Measurements from ENCODE around the gene GABRR1. TPM values are rescaled to one million over a fixed set of nuclear protein-coding genes. Genes with fewer than 3 reads are reported as not detected.

The GABRR1 gene
- total RNA-seq, 1 donor from 2014 or later = 0.12 TPM

GRCh38 chr6:89257781-89258180 is 40.6 kb upstream of the GABRR1 start:
- no peaks in the 10 kb centered on the region for H3K27me3 Mint-ChIP-seq (ENCODE audit: low read depth)
- DNase-seq (ENCODE audit: low read depth, low spot score) = no peak
- no peaks in the 10 kb centered on the region for H3K4me1 Mint-ChIP-seq
- H3K27ac Mint-ChIP-seq (ENCODE audit: unreplicated experiment) = no peak overlapping the region
- H3K36me3 Mint-ChIP-seq (ENCODE audit: low read depth) = no peaks in the 10 kb centered on the region
- H3K9me3 Mint-ChIP-seq = no peaks in the 10 kb centered on the region
- TF ChIP-seq, protein P1, sequence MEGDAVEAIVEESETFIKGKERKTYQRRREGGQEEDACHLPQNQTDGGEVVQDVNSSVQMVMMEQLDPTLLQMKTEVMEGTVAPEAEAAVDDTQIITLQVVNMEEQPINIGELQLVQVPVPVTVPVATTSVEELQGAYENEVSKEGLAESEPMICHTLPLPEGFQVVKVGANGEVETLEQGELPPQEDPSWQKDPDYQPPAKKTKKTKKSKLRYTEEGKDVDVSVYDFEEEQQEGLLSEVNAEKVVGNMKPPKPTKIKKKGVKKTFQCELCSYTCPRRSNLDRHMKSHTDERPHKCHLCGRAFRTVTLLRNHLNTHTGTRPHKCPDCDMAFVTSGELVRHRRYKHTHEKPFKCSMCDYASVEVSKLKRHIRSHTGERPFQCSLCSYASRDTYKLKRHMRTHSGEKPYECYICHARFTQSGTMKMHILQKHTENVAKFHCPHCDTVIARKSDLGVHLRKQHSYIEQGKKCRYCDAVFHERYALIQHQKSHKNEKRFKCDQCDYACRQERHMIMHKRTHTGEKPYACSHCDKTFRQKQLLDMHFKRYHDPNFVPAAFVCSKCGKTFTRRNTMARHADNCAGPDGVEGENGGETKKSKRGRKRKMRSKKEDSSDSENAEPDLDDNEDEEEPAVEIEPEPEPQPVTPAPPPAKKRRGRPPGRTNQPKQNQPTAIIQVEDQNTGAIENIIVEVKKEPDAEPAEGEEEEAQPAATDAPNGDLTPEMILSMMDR (conservative IDR thresholded peaks at IDR 0.05) = no peak
- H3K4me3 Mint-ChIP-seq = no peak overlapping the region

GRCh38 chr6:89257346-89257745 is 40.2 kb upstream of the GABRR1 start:
- H3K27me3 Mint-ChIP-seq (ENCODE audit: low read depth) = no peaks in the 10 kb centered on the region
- TF ChIP-seq, protein P1 (conservative IDR thresholded peaks at IDR 0.05) = no peak
- H3K36me3 Mint-ChIP-seq (ENCODE audit: low read depth) = no peaks in the 10 kb centered on the region
- H3K9me3 Mint-ChIP-seq = no peaks in the 10 kb centered on the region
- no peak overlapping the region for H3K4me3 Mint-ChIP-seq
- DNase-seq (ENCODE audit: low read depth, low spot score) = no peak
- no peak overlapping the region for H3K27ac Mint-ChIP-seq (ENCODE audit: unreplicated experiment)
- no peaks in the 10 kb centered on the region for H3K4me1 Mint-ChIP-seq

GRCh38 chr6:89255417-89255816 is 38.3 kb upstream of the GABRR1 start:
- Mint-ChIP-seq H3K27ac (ENCODE audit: unreplicated experiment) (peak overlapping the region; percentile 76), H3K4me1 (no peaks in the 10 kb centered on the region), H3K9me3 (no peaks in the 10 kb centered on the region), H3K27me3 (ENCODE audit: low read depth) (no peaks in the 10 kb centered on the region), H3K4me3 (no peak overlapping the region), H3K36me3 (ENCODE audit: low read depth) (no peaks in the 10 kb centered on the region)
- no peak for DNase-seq (ENCODE audit: low read depth, low spot score)
- TF ChIP-seq, protein P1 (conservative IDR thresholded peaks at IDR 0.05) = no peak

- no peak overlapping the region for H3K27ac Mint-ChIP-seq (ENCODE audit: unreplicated experiment)
- no peak for DNase-seq (ENCODE audit: low read depth, low spot score)
- H3K4me1 Mint-ChIP-seq = no peaks in the 10 kb centered on the region
- no peaks in the 10 kb centered on the region for H3K27me3 Mint-ChIP-seq (ENCODE audit: low read depth)
- TF ChIP-seq, protein P1 (conservative IDR thresholded peaks at IDR 0.05) = no peak
- no peaks in the 10 kb centered on the region for H3K36me3 Mint-ChIP-seq (ENCODE audit: low read depth)
- no peaks in the 10 kb centered on the region for H3K9me3 Mint-ChIP-seq
- H3K4me3 Mint-ChIP-seq = no peak overlapping the region
Measured at GRCh38 chr6:89254569-89254968, 37.4 kb upstream of the GABRR1 start.

DNA sequence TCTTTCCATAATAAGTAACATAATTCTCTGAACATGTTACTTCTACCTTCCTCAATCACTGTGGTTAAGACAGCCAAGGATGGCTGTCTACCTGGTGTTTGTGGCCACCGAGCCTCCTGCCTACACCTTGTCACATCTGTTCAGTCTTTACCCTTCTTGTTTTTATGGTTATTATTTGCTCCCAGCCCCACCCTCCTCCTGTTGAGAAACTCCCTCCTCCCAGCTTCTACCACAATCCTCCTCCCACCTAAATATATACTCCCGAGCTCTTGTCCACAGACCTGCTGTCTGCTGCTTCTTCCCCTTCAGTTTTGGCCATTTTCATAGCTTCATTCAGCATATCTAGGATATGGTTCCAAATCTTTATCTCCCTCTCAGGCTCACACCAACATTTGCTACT is 35.7 kb upstream of the GABRR1 start:
- Mint-ChIP-seq H3K36me3 (ENCODE audit: low read depth) (no peaks in the 10 kb centered on the region), H3K4me3 (no peak overlapping the region), H3K27me3 (ENCODE audit: low read depth) (no peaks in the 10 kb centered on the region), H3K27ac (ENCODE audit: unreplicated experiment) (no peak overlapping the region), H3K9me3 (no peaks in the 10 kb centered on the region), H3K4me1 (no peaks in the 10 kb centered on the region)
- no peak for DNase-seq (ENCODE audit: low read depth, low spot score)
- TF ChIP-seq, protein P1 (conservative IDR thresholded peaks at IDR 0.05) = no peak

DNA sequence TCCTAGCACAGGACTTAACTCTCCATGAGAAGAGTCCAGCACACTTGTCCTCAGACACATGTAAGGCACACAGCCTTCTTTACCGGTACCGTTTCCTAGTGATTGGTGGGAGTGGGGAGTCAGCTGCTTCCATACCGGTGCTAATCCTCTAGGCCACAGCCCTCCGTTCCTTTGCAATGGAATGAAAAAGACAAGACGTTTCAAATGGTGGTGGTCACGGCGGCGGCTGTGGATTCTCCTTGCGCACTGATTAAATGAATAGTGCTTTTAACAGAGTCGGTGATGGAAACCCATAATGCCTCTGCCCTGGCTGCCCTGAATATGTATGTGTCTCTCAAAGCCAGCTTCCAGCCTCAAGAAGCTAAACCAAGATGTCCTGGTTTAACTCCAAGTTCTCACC is 34.8 kb upstream of the GABRR1 start:
- H3K36me3 Mint-ChIP-seq (ENCODE audit: low read depth) = no peaks in the 10 kb centered on the region
- DNase-seq (ENCODE audit: low read depth, low spot score) = no peak
- no peak overlapping the region for H3K27ac Mint-ChIP-seq (ENCODE audit: unreplicated experiment)
- no peak overlapping the region for H3K4me3 Mint-ChIP-seq
- H3K4me1 Mint-ChIP-seq = no peaks in the 10 kb centered on the region
- TF ChIP-seq, protein P1 (conservative IDR thresholded peaks at IDR 0.05) = no peak
- no peaks in the 10 kb centered on the region for H3K27me3 Mint-ChIP-seq (ENCODE audit: low read depth)
- H3K9me3 Mint-ChIP-seq = no peaks in the 10 kb centered on the region

All from neural crest cell (in vitro differentiated cells).